ENCODE data around the gene DGAT2L6.

DNA sequence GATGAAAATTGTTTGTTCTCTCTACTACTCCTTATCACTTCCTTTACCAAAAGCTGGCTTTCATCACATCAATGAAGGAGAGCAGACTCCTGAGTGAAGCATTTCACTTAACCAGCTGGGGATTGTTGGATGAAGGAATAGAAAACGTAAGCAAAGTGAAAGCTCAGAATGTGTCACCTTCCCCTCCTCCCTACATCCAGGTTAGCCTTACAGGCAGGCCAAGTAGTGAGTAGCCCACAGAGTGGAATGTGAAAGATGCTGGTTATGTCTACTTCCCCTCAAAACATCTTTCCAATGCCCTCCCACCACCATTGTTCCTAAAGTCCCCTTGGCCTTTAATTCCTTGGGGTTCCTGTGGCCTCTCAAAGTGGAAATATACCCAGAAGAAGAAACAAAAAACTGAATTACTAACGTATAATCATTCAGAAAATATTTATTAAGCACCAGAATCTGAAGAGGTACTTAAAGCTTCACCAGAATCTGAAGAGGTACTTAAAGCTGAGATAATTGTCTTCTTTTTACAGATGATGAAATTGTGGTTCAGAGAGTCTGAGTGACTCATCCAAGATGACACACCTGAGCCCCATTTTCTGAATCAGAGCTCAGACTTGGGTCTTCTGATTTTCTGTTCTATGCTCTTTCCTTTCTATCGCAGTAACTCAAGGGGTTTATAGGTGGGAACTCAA lies 76.2 kb downstream of the DGAT2L6 start:
- TF ChIP-seq GATA2 (IDR thresholded peaks at IDR 0.05; ENCODE audit: low read depth, low read length), result no peak
- no peak for TF ChIP-seq GATA3 (IDR thresholded peaks at IDR 0.05; ENCODE audit: low read depth, low read length)
